ENCODE measurements around the gene ARMH3.

Gene ARMH3

DNA sequence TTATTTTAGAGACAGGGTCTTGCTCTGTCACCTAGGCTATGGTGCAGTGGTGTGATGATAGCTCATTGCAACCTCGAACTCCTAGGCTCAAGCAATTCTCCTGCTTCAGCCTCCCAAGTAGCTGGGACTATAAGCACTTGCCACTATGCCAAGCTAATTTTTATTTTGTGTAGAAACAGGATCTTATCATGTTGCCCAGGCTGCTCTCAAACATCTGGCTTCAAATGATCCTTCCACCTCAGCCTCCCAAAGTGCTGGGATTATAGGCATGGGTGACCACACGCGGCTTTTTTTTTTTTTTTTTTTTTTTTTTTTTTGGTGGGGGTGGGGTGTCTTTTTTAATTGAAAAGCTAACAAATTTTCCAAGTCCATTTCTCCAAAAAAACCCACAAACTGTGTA is 27.6 kb upstream of the ARMH3 start:
- H3K27me3 ChIP-seq (ENCODE audit: control insufficient read depth, low read length) = peaks cover 7% of the 10 kb centered on the region
- no peaks in the 10 kb centered on the region for H3K9me2 ChIP-seq (replicated peaks; ENCODE audit: control insufficient read depth, low read length)
- H3K4me2 ChIP-seq (ENCODE audit: low read length) = no peak overlapping the region
- no peaks in the 10 kb centered on the region for H3K79me2 ChIP-seq (ENCODE audit: control insufficient read depth, low read length)
- H3K4me1 ChIP-seq (ENCODE audit: control insufficient read depth, low read length) = no peaks in the 10 kb centered on the region
- no peak overlapping the region for H3K27ac ChIP-seq (ENCODE audit: low read depth, low read length)
- H3K4me3 ChIP-seq (ENCODE audit: low read length) = no peak overlapping the region
- no peaks in the 10 kb centered on the region for H3F3A ChIP-seq (ENCODE audit: control insufficient read depth, insufficient read depth)
- H4K20me1 ChIP-seq (ENCODE audit: control insufficient read depth, insufficient read depth, low read depth, low read length) = no peaks in the 10 kb centered on the region
- TF ChIP-seq, protein P1, sequence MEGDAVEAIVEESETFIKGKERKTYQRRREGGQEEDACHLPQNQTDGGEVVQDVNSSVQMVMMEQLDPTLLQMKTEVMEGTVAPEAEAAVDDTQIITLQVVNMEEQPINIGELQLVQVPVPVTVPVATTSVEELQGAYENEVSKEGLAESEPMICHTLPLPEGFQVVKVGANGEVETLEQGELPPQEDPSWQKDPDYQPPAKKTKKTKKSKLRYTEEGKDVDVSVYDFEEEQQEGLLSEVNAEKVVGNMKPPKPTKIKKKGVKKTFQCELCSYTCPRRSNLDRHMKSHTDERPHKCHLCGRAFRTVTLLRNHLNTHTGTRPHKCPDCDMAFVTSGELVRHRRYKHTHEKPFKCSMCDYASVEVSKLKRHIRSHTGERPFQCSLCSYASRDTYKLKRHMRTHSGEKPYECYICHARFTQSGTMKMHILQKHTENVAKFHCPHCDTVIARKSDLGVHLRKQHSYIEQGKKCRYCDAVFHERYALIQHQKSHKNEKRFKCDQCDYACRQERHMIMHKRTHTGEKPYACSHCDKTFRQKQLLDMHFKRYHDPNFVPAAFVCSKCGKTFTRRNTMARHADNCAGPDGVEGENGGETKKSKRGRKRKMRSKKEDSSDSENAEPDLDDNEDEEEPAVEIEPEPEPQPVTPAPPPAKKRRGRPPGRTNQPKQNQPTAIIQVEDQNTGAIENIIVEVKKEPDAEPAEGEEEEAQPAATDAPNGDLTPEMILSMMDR (IDR thresholded peaks at IDR 0.05; ENCODE audit: low read depth, low read length, poor library complexity, severe bottlenecking) = no peak
- TF ChIP-seq EZH2phosphoT487 (IDR thresholded peaks at IDR 0.05; ENCODE audit: borderline replicate concordance, low read length) = no peak
- H3K36me3 ChIP-seq (ENCODE audit: control insufficient read depth, low read length) = no peaks in the 10 kb centered on the region
- no peaks in the 10 kb centered on the region for H3K9me3 ChIP-seq (ENCODE audit: control insufficient read depth, insufficient read depth, low read length)

DNA sequence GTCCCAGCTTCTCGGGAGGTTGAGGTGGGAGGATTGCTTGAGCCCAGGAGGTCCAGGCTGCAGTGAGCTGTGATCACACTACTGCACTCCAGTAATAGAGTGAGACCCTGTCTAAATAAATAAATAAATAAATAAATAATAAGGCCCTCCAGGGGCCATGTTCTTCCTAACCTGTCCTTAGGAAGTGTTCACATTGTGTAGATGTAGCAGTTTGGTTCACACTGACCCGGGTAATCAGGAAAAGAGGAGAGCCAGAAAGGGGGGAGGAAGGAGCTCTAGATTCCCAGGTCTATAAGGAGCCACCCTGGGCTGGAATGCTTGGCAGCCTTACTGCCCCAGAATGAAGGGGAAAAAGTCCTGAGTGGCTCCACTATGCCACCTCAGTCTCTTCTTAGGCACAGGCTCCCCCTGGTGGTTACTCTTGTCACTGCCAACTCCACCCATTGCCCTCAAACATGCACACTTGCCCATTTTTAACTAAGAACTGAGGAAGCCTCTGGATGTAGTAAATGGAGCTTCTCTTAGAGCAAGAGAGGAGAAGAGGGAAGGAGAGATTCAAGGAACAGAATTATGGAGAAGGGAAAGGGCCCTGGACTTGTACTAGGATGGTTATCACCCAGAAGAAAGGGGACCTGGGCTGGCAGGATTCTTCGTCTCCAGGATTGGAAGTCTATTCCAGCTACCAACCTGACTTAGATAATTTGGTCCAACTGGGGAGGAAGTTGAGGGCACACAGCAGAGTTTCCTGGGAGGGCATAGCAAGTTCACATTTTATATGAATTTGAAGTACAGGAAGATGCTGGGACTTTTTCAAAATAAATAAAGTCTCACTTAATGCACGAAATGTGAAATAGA is 16.9 kb upstream of the ARMH3 start:
- no peak overlapping the region for H3K4me3 ChIP-seq (ENCODE audit: low read length)
- H3K4me2 ChIP-seq (ENCODE audit: low read length) = no peak overlapping the region
- 0 out of 2 replicates have a peak, but pooled peaks cover 4% of the 10 kb centered on the region for H3K27me3 ChIP-seq (ENCODE audit: control insufficient read depth, low read length)

GRCh38 chr10:102069071-102069470 is 13.1 kb upstream of the ARMH3 start:
- no peaks in the 10 kb centered on the region for H3K9me3 ChIP-seq (ENCODE audit: control insufficient read depth, insufficient read depth, low read length)
- peaks cover 41% of the 10 kb centered on the region for H3K36me3 ChIP-seq (ENCODE audit: control insufficient read depth, low read length)
- H3K4me3 ChIP-seq (ENCODE audit: low read length) = no peak overlapping the region
- no peak overlapping the region for H3K4me2 ChIP-seq (ENCODE audit: low read length)
- TF ChIP-seq EZH2phosphoT487 (IDR thresholded peaks at IDR 0.05; ENCODE audit: borderline replicate concordance, low read length) = no peak
- H3K79me2 ChIP-seq (ENCODE audit: control insufficient read depth, low read length) = peaks cover 45% of the 10 kb centered on the region
- H3K4me1 ChIP-seq (ENCODE audit: control insufficient read depth, low read length) = peaks cover 34% of the 10 kb centered on the region
- H3K27me3 ChIP-seq (ENCODE audit: control insufficient read depth, low read length) = no peaks in the 10 kb centered on the region
- H4K20me1 ChIP-seq (ENCODE audit: control insufficient read depth, insufficient read depth, low read depth, low read length) = peaks cover 11% of the 10 kb centered on the region
- H3K27ac ChIP-seq (ENCODE audit: low read depth, low read length) = no peak overlapping the region
- H3K9me2 ChIP-seq (replicated peaks; ENCODE audit: control insufficient read depth, low read length) = no peaks in the 10 kb centered on the region
- peaks cover 2% of the 10 kb centered on the region; the same call in 1 of the 2 replicates for H3F3A ChIP-seq (ENCODE audit: control insufficient read depth, insufficient read depth)

More for the DNA sequence above, 16.9 kb upstream of the ARMH3 start:
- no peak overlapping the region for H3K27ac ChIP-seq (ENCODE audit: low read depth, low read length)
- H3K9me3 ChIP-seq (ENCODE audit: control insufficient read depth, insufficient read depth, low read length) = no peaks in the 10 kb centered on the region
- H4K20me1 ChIP-seq (ENCODE audit: control insufficient read depth, insufficient read depth, low read depth, low read length) = peaks cover 6% of the 10 kb centered on the region
- no peaks in the 10 kb centered on the region for H3K9me2 ChIP-seq (replicated peaks; ENCODE audit: control insufficient read depth, low read length)
- peaks cover 17% of the 10 kb centered on the region for H3K36me3 ChIP-seq (ENCODE audit: control insufficient read depth, low read length)
- H3F3A ChIP-seq (ENCODE audit: control insufficient read depth, insufficient read depth) = peaks cover 2% of the 10 kb centered on the region; the same call in 1 of the 2 replicates
- TF ChIP-seq, protein P1 (IDR thresholded peaks at IDR 0.05; ENCODE audit: low read depth, low read length, poor library complexity, severe bottlenecking) = peak; percentile 94
- TF ChIP-seq EZH2phosphoT487 (IDR thresholded peaks at IDR 0.05; ENCODE audit: borderline replicate concordance, low read length) = no peak
- peaks cover 17% of the 10 kb centered on the region for H3K79me2 ChIP-seq (ENCODE audit: control insufficient read depth, low read length)
- H3K4me1 ChIP-seq (ENCODE audit: control insufficient read depth, low read length) = peaks cover 7% of the 10 kb centered on the region

- Histone ChIP-seq H3K4me1 (ENCODE audit: control insufficient read depth, low read length) (peaks cover 35% of the 10 kb centered on the region), H3K79me2 (ENCODE audit: control insufficient read depth, low read length) (peaks cover 45% of the 10 kb centered on the region), H3K27ac (ENCODE audit: low read depth, low read length) (no peak overlapping the region), H3K4me3 (ENCODE audit: low read length) (no peak overlapping the region), H4K20me1 (ENCODE audit: control insufficient read depth, insufficient read depth, low read depth, low read length) (peaks cover 11% of the 10 kb centered on the region), H3K9me2 (replicated peaks; ENCODE audit: control insufficient read depth, low read length) (no peaks in the 10 kb centered on the region), H3F3A (ENCODE audit: control insufficient read depth, insufficient read depth) (peaks cover under 1% of the 10 kb centered on the region; the same call in 1 of the 2 replicates), H3K9me3 (ENCODE audit: control insufficient read depth, insufficient read depth, low read length) (no peaks in the 10 kb centered on the region), H3K27me3 (ENCODE audit: control insufficient read depth, low read length) (no peaks in the 10 kb centered on the region), H3K36me3 (ENCODE audit: control insufficient read depth, low read length) (peaks cover 41% of the 10 kb centered on the region), H3K4me2 (ENCODE audit: low read length) (no peak overlapping the region)
- no peak for TF ChIP-seq EZH2phosphoT487 (IDR thresholded peaks at IDR 0.05; ENCODE audit: borderline replicate concordance, low read length)
- TF ChIP-seq, protein P1 (IDR thresholded peaks at IDR 0.05; ENCODE audit: low read depth, low read length, poor library complexity, severe bottlenecking) = no peak
Observed at GRCh38 chr10:102068216-102068615, 12.2 kb upstream of the ARMH3 start.

Measured in DOHH2 (cell line).